Panc1 (cell line): ENCODE results near the gene IYD. TPM values are rescaled to one million over a fixed set of nuclear protein-coding genes. Genes with fewer than 3 reads are reported as not detected.

Experiments used
- ATAC-seq: fragments of 200-7000 bp; cut with Tn5 transposase; 2 replicates; pipeline ENCODE4 v1.9.1; 2020; ENCODE audit warnings: mild to moderate bottlenecking, moderate library complexity
- BruUV-seq: library from RNA; stranded (reverse); fragments of 400-500 nt; replicated peaks from 2 replicates; lab custom pipeline; 2021; lab: Mats Ljungman, UMichigan
- CTCF ChIA-PET: fragments of 300-600 bp; sonication (Branson Sonifier 250); formaldehyde crosslinking; loops from one replicate; lab custom pipeline; 2022; ENCODE audit warnings: antibody characterized with exemption; lab: Charles Lee
- POLR2A ChIA-PET: fragments of 300-600 bp; sonication (Branson Sonifier 250); formaldehyde crosslinking; loops from one replicate; lab custom pipeline; 2022; ENCODE audit warnings: antibody characterized with exemption; lab: Charles Lee
- DNase-seq: peaks from one replicate; pipeline ENCODE4 v3.0.0-alpha.2; 2010; ENCODE audit warnings: low read depth, low spot score
- H3K27ac ChIP-seq: 2 replicates; pipeline ENCODE4 v1.5.1; 2011; ENCODE audit warnings: mild to moderate bottlenecking, low read length, inconsistent platforms
- H3K27me3 ChIP-seq: fragments of 200-500 bp; sonication (Bioruptor generic); 2 replicates; pipeline ENCODE4 v1.6.0; 2014; ENCODE audit warnings: low read length, inconsistent platforms; ENCODE audit not compliant: control insufficient read depth, insufficient read depth
- H3K36me3 ChIP-seq: fragments of 200-500 bp; sonication (Bioruptor generic); 2 replicates; pipeline ENCODE4 v1.5.1; 2014; ENCODE audit warnings: inconsistent platforms, mild to moderate bottlenecking, low read length, moderate library complexity; ENCODE audit not compliant: control insufficient read depth, insufficient read depth
- H3K4me1 ChIP-seq: 2 replicates; pipeline ENCODE4 v1.5.1; 2011; ENCODE audit warnings: inconsistent platforms, mild to moderate bottlenecking, low read length, moderate library complexity; ENCODE audit not compliant: control insufficient read depth, insufficient read depth
- H3K4me3 ChIP-seq, 2 experiments: 2 replicates each; pipeline ENCODE4 v1.5.1; 2011 to 2012; ENCODE audit warnings: low read depth in 2 of 2, low read length in 2 of 2, mild to moderate bottlenecking in 2 of 2, inconsistent platforms in 1 of 2, moderate library complexity in 1 of 2
- H3K9me3 ChIP-seq: fragments of 200-500 bp; sonication (Bioruptor generic); 2 replicates; pipeline ENCODE4 v1.5.1; 2014; ENCODE audit warnings: low read depth, mild to moderate bottlenecking, inconsistent platforms, low read length, moderate library complexity; ENCODE audit not compliant: control insufficient read depth, insufficient read depth
- CTCF ChIP-seq: fragments of 450-650 bp; IDR thresholded peaks from 2 replicates; pipeline ENCODE4 v1.5.1; 2017; ENCODE audit warnings: mild to moderate bottlenecking
- POLR2AphosphoS5 ChIP-seq: IDR thresholded peaks from 2 replicates; pipeline ENCODE4 v1.6.1; 2012; ENCODE audit warnings: mild to moderate bottlenecking, low read depth, low read length, moderate library complexity
- REST ChIP-seq, 2 experiments: IDR thresholded peaks; 2 replicates each; pipeline ENCODE4 v1.6.1; 2011 to 2012; ENCODE audit warnings: low read depth in 2 of 2, control low read depth in 1 of 2, low read length in 1 of 2, mild to moderate bottlenecking in 1 of 2, moderate library complexity in 1 of 2; ENCODE audit not compliant: insufficient read depth in 1 of 2
- SIN3A ChIP-seq: IDR thresholded peaks from 2 replicates; pipeline ENCODE4 v1.6.1; 2012; ENCODE audit warnings: low read depth, mild to moderate bottlenecking, low read length, moderate library complexity, borderline replicate concordance; ENCODE audit not compliant: insufficient read depth
- TCF7L2 ChIP-seq: IDR thresholded peaks from 2 replicates; pipeline ENCODE4 v1.6.1; 2011; ENCODE audit warnings: mild to moderate bottlenecking, low read depth, low read length, inconsistent platforms
- in situ Hi-C: cut with HindIII; loops from 2 replicates; pipeline ENCODE4 v1.10.0; 2016; ENCODE audit warnings: low sequenced_read_pairs, low pct_unique_long_range_greater_than_20kb
- intact Hi-C: fragments of 100-400 bp; cut with micrococcal nuclease; formaldehyde crosslinking; loops from one replicate; pipeline ENCODE4 v1.10.0; 2022; ENCODE audit not compliant: unreplicated experiment
- total RNA-seq: library from RNA; stranded (reverse); gene quantifications from one replicate; pipeline ENCODE4 v1.2.1, GENCODE V29; 2021; ENCODE audit not compliant: unreplicated experiment

The IYD gene
- total RNA-seq, 1 experiment from 2014 or later: 0.03 TPM

DNA sequence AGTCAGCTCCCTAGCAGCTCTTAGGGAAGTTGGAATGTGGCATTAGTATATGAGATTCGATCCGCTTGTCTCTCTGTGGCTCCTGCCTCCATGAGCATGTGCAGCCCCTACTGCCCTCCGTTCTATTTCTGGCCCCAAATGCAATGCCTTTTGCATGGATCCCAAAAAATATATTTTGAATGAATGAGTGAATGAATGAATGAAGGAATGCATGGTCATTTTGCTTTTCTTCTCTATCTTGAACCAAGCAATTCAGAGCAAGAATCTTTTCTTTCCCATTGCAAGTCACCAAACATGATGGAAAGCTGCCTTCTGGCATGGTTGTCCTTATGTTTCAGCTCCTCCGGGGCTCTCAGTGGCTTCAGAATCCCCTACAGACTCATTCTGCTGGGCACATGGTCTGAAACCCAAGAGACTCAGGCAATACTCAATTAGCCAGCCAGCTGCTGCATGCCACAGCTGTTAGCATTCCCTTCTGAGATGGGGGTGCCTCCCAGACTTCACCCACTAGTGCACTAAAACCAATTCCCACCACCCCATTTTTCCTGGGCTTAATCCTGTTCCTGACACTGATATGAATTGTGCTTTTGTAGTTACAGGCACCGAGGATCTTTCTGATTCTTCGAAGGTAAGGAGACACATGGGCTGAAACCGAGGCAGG lies 2.6 kb upstream of the IYD start:
- H3K27ac ChIP-seq: no peak overlapping the region
- H3K27me3 ChIP-seq: no peaks in the 10 kb centered on the region
- intact Hi-C loops: no loop called here
- H3K4me1 ChIP-seq: no peaks in the 10 kb centered on the region
- ATAC-seq (no peak), DNase-seq (no peak)
- TF ChIP-seq SIN3A (no peak), POLR2AphosphoS5 (no peak), CTCF (no peak), TCF7L2 (no peak), REST (IDR thresholded peaks at IDR 0.05; ENCODE audit: insufficient read depth in 1 of 2, low read depth in 2 of 2, low read length in 1 of 2) (no peak)
- ChIA-PET POLR2A (no interaction called here), CTCF (no interaction called here)
- BruUV-seq: no TSS peak
- in situ Hi-C loops: no loop called here
- H3K4me3 ChIP-seq: no peak overlapping the region
- H3K36me3 ChIP-seq: no peaks in the 10 kb centered on the region
- no peaks in the 10 kb centered on the region for H3K9me3 ChIP-seq

GRCh38 chr6:150369408-150369807 lies 596 bp downstream of the IYD start:
- intact Hi-C loops (no loop called here), in situ Hi-C loops (no loop called here)
- ChIA-PET POLR2A (no interaction called here), CTCF (no interaction called here)
- no peak for ATAC-seq
- no peaks in the 10 kb centered on the region for H3K36me3 ChIP-seq
- H3K4me3 ChIP-seq: no peak overlapping the region
- H3K27me3 ChIP-seq: peaks cover 3% of the 10 kb centered on the region; the same call in 1 of the 2 replicates
- BruUV-seq: no TSS peak
- no peak overlapping the region for H3K27ac ChIP-seq
- H3K4me1 ChIP-seq: no peaks in the 10 kb centered on the region
- H3K9me3 ChIP-seq: no peaks in the 10 kb centered on the region
- no peak for DNase-seq
- TF ChIP-seq SIN3A (no peak), POLR2AphosphoS5 (no peak), CTCF (no peak), REST (IDR thresholded peaks at IDR 0.05; ENCODE audit: insufficient read depth in 1 of 2, low read depth in 2 of 2, low read length in 1 of 2) (no peak), TCF7L2 (no peak)
